K562 (cell line): ENCODE measurements around the gene COLEC12. TPM values are rescaled to one million over a fixed set of nuclear protein-coding genes. Genes with fewer than 3 reads are reported as not detected.

Experiments
- ATAC-seq: fragments of 200-7000 bp; cut with Tn5 transposase; 3 replicates; pipeline ENCODE4 v1.9.1; 2020; ENCODE audit warnings: moderate library complexity
- BruUV-seq: library from RNA; stranded (reverse); fragments of 400-500 nt; replicated peaks from 2 replicates; lab custom pipeline; 2021; lab: Mats Ljungman, UMichigan
- CTCF ChIA-PET: fragments of 300-600 bp; formaldehyde crosslinking; extraction: SDS; loops from one replicate; lab custom pipeline; 2021; ENCODE audit warnings: low intra/inter-chr PET ratio; lab: Yijun Ruan, JAX
- POLR2A ChIA-PET: fragments of 300-600, 350-650 bp; sonication (Branson Sonifier 250); formaldehyde crosslinking; extraction: SDS; loops from one replicate; lab custom pipeline; 2021; ENCODE audit warnings: antibody characterized with exemption, inconsistent platforms; lab: Yijun Ruan, JAX
- DNase-seq, 4 experiments: peaks; one replicate each; pipeline versions ENCODE4 v3.0.0 to v3.0.0-alpha.2; 2011 to 2018; ENCODE audit warnings: low spot score in 3 of 4, mixed read lengths in 3 of 4; ENCODE audit errors: extremely low read depth in 1 of 4
- FAIRE-seq: peaks from 2 replicates; lab custom pipeline; 2011; peaks lifted over from hg19 to GRCh38; lab: Jason Lieb, UNC
- H2AFZ ChIP-seq: 2 replicates; pipeline ENCODE4 v1.6.0; 2011; ENCODE audit warnings: low read depth, low read length, control low read depth, inconsistent platforms
- H3K27ac ChIP-seq: fragments of 200-600 bp; 3 replicates; pipeline ENCODE4 v1.8.0; 2011; ENCODE audit warnings: low read depth, mild to moderate bottlenecking, control low read depth, inconsistent platforms, low read length, moderate library complexity, mixed read lengths; ENCODE audit errors: extremely low read depth
- H3K27me3 ChIP-seq, 2 experiments: fragments of 300-600 bp in 1 of 2; 2 replicates in 1 of 2; 3 replicates in 1 of 2; pipeline versions ENCODE4 v1.6.0 to v1.8.0; 2011; ENCODE audit warnings: inconsistent platforms in 2 of 2, low read length in 2 of 2, mild to moderate bottlenecking in 1 of 2, mixed read lengths in 1 of 2, moderate library complexity in 1 of 2; ENCODE audit not compliant: control insufficient read depth in 2 of 2, insufficient read depth in 2 of 2
- H3K36me3 ChIP-seq: fragments of 300-600 bp; 3 replicates; pipeline ENCODE4 v1.8.0; 2011; ENCODE audit warnings: mild to moderate bottlenecking, low read length, inconsistent platforms; ENCODE audit not compliant: control insufficient read depth, insufficient read depth
- H3K4me1 ChIP-seq, 2 experiments: fragments of 200-600 bp in 1 of 2; replicated peaks in 1 of 2; 2 replicates in 1 of 2; 3 replicates in 1 of 2; pipeline versions ENCODE4 v1.5.1 to v1.8.0; 2011; ENCODE audit warnings: inconsistent platforms in 2 of 2, low read length in 2 of 2, mild to moderate bottlenecking in 1 of 2, mixed read lengths in 1 of 2, moderate library complexity in 1 of 2; ENCODE audit not compliant: control insufficient read depth in 2 of 2, insufficient read depth in 2 of 2
- H3K4me2 ChIP-seq: 2 replicates; pipeline ENCODE4 v1.6.1; 2011; ENCODE audit warnings: low read length, control low read depth, inconsistent platforms, mixed read lengths; ENCODE audit not compliant: insufficient read depth
- H3K4me3 ChIP-seq: fragments of 200-600 bp; sonication (generic), shearing (Covaris generic); 2 replicates; pipeline ENCODE4 v1.5.1; 2016; ENCODE audit warnings: control low read depth, inconsistent platforms
- H3K79me2 ChIP-seq: fragments of 200-600 bp; 3 replicates; pipeline ENCODE4 v1.8.0; 2011; ENCODE audit warnings: low read length, inconsistent platforms; ENCODE audit not compliant: control insufficient read depth, insufficient read depth
- H3K9ac ChIP-seq, 2 experiments: 2 replicates each; pipeline versions ENCODE4 v1.6.0 to v1.6.1; 2011; ENCODE audit warnings: low read depth in 2 of 2, low read length in 2 of 2, control low read depth in 1 of 2, inconsistent platforms in 1 of 2, mild to moderate bottlenecking in 1 of 2, mixed read lengths in 1 of 2; ENCODE audit not compliant: insufficient read depth in 1 of 2
- H3K9me1 ChIP-seq: one replicate; pipeline ENCODE4 v1.6.0; 2011; ENCODE audit warnings: inconsistent platforms, mild to moderate bottlenecking, low read length, moderate library complexity; ENCODE audit not compliant: control insufficient read depth, insufficient read depth
- H3K9me3 ChIP-seq: replicated peaks from 2 replicates; pipeline ENCODE4 v1.5.1; 2011; ENCODE audit warnings: low read depth, low read length, inconsistent platforms; ENCODE audit not compliant: control insufficient read depth, insufficient read depth
- H4K20me1 ChIP-seq: replicated peaks from 2 replicates; pipeline ENCODE4 v1.6.1; 2011; ENCODE audit warnings: low read length, inconsistent platforms, mixed read lengths; ENCODE audit not compliant: control insufficient read depth, insufficient read depth
- BMI1 ChIP-seq: fragments of 150-350 bp; IDR thresholded peaks from 2 replicates; pipeline ENCODE4 v1.6.1; 2014; ENCODE audit warnings: low read length
- BRCA1 ChIP-seq, 2 experiments: fragments of 450-650 bp in 1 of 2; sonication (generic) in 1 of 2; formaldehyde crosslinking in 1 of 2; IDR thresholded peaks; 2 replicates each; pipeline versions ENCODE4 v1.5.0 to v1.6.1; 2017 to 2020; ENCODE audit warnings: mild to moderate bottlenecking in 1 of 2, missing genetic modification reagents in 1 of 2
- FOXK2 ChIP-seq, 2 experiments: fragments of 450-650 bp; IDR thresholded peaks in 1 of 2; conservative IDR thresholded peaks in 1 of 2; 2 replicates each; pipeline ENCODE4 v1.6.1; 2016; ENCODE audit warnings: low read depth in 2 of 2, mild to moderate bottlenecking in 1 of 2
- GATAD2B ChIP-seq: fragments of 450-650 bp; IDR thresholded peaks from 2 replicates; pipeline ENCODE4 v1.6.1; 2017; ENCODE audit warnings: mild to moderate bottlenecking, borderline replicate concordance
- NCOA6 ChIP-seq: fragments of 450-650 bp; IDR thresholded peaks from 2 replicates; pipeline ENCODE4 v1.6.1; 2017; ENCODE audit warnings: mild to moderate bottlenecking
- UBTF ChIP-seq, 2 experiments: IDR thresholded peaks; 2 replicates each; pipeline ENCODE4 v1.6.1; 2012; ENCODE audit warnings: improper control_type of control experiment in 2 of 2, low read depth in 2 of 2, low read length in 2 of 2, borderline replicate concordance in 1 of 2
- ZNF668 ChIP-seq: fragments of 250-450 bp; sonication (Bioruptor Pico); IDR thresholded peaks from 2 replicates; pipeline ENCODE4 v1.8.0; 2022; ENCODE audit warnings: mild to moderate bottlenecking, inconsistent platforms
- WGBS: fragments of 100-300 bp; shearing (Covaris generic); methylation state at CpG from one replicate; pipeline ENCODE4 v1.1.6; 2016; ENCODE audit warnings: low coverage, mixed read lengths; ENCODE audit not compliant: insufficient coverage; ENCODE audit errors: missing lambda C conversion rate; 5-methylcytosine and 5-hydroxymethylcytosine counted together
- in situ Hi-C: fragments of 300-500 bp; cut with MboI; formaldehyde crosslinking; loops from 4 replicates; pipeline ENCODE4 v1.15.0; 2018; ENCODE audit warnings: inconsistent platforms, mixed read lengths
- intact Hi-C: fragments of 100-400 bp; cut with micrococcal nuclease; formaldehyde crosslinking; loops from 2 replicates; pipeline ENCODE4 v1.14.2; 2022
- polyA plus RNA-seq, 8 experiments: library from polyadenylated mRNA; depleted of rRNA in 4 of 8; stranded (reverse) in 5 of 8; unstranded in 3 of 8; fragments of >200 nt; fragmentation: Nextera tagmentation in 2 of 8; fragmentation: Illumina TruSeq in 1 of 8; extraction: Ambion mirVana in 2 of 8; extraction: Trizol in 1 of 8; gene quantifications; 2 replicates each; pipeline versions ENCODE4 v1.2.1 to v1.2.3, GENCODE V29; 2011 to 2014; ENCODE audit warnings: inconsistent platforms in 1 of 8, missing spikeins in 1 of 8
- total RNA-seq, 7 experiments: library from RNA; depleted of rRNA in 6 of 7; stranded (reverse); fragments of >200 nt in 6 of 7; fragmentation: Illumina TruSeq in 2 of 7; extraction: Trizol in 2 of 7; gene quantifications; 2 replicates each; pipeline versions ENCODE4 v1.2.1 to v1.2.3, GENCODE V29; 2011 to 2021; ENCODE audit warnings: low replicate concordance in 1 of 7

Gene COLEC12
- total and polyA plus RNA-seq, 9 of the 15 experiments (the other 6 are each of a cell fraction or from before 2014, with no cell fraction given), result 0.04 TPM; not detected in 8

- Histone ChIP-seq H4K20me1 (0 out of 2 replicates have a peak, but pooled peaks cover 5% of the 10 kb centered on the region), H3K9me3 (no peaks in the 10 kb centered on the region), H3K4me1 (no peaks in the 10 kb centered on the region), H3K4me3 (no peak overlapping the region), H3K79me2 (no peaks in the 10 kb centered on the region), H3K9me1 (no peaks in the 10 kb centered on the region), H2AFZ (no peak overlapping the region), H3K9ac (no peak overlapping the region), H3K27ac (no peak overlapping the region), H3K4me2 (no peak overlapping the region), H3K36me3 (no peaks in the 10 kb centered on the region), H3K27me3 (peaks cover 18 to 50% of the 10 kb centered on the region in 2 experiments)
- in situ Hi-C loops (no loop called here), intact Hi-C loops (loop anchor here (5.0 kb wide), 1 partner anchor 188 kb away; no protein-coding TSS in a partner anchor)
- BruUV-seq, result no TSS peak
- POLR2A ChIA-PET, result interaction anchor here (0.6 kb wide), 1 partner anchor 168 kb away, joined by 3 read pairs; no protein-coding TSS in a partner anchor
- no peak for FAIRE-seq
- WGBS, result 1% methylated on average over 12 of the region's 12 CpGs
- no peak for DNase-seq
- no peak for ATAC-seq
- CTCF ChIA-PET, result no interaction called here
- TF ChIP-seq NCOA6, result no peak
- no peak for TF ChIP-seq GATAD2B
- TF ChIP-seq FOXK2 (conservative IDR thresholded peaks at IDR 0.05 in 1 of 2, IDR thresholded peaks at IDR 0.05 in 1 of 2; ENCODE audit: low read depth in 2 of 2), result no peak
- TF ChIP-seq BMI1, result no peak
- TF ChIP-seq, all 486 proteins: peak for 0
Measured at GRCh38 chr18:475202-476031, 25.1 kb downstream of the COLEC12 start.

- in situ Hi-C loops, result no loop called here
- no peaks in the 10 kb centered on the region for H3K9me3 ChIP-seq
- no peaks in the 10 kb centered on the region for H3K79me2 ChIP-seq
- 0% methylated on average over 4 of the region's 4 CpGs for WGBS
- peaks cover 8 to 40% of the 10 kb centered on the region in 2 experiments for H3K27me3 ChIP-seq
- H3K9ac ChIP-seq, result no peak overlapping the region
- DNase-seq (no peak), FAIRE-seq (no peak), ATAC-seq (no peak)
- POLR2A ChIA-PET, result interaction anchor here (0.6 kb wide), 2 partner anchors 102 to 409 kb away, joined by 3 read pairs; no protein-coding TSS in a partner anchor
- H3K4me1 ChIP-seq, result no peaks in the 10 kb centered on the region
- intact Hi-C loops, result no loop called here
- no peak overlapping the region for H2AFZ ChIP-seq
- H3K4me2 ChIP-seq, result no peak overlapping the region
- H4K20me1 ChIP-seq, result no peaks in the 10 kb centered on the region
- no peak overlapping the region for H3K4me3 ChIP-seq
- BruUV-seq, result no TSS peak
- H3K9me1 ChIP-seq, result no peaks in the 10 kb centered on the region
- no peaks in the 10 kb centered on the region for H3K36me3 ChIP-seq
- no peak overlapping the region for H3K27ac ChIP-seq
- CTCF ChIA-PET, result no interaction called here
- no peak for TF ChIP-seq ZNF668
- TF ChIP-seq BRCA1 (IDR thresholded peaks at IDR 0.05), result no peak
- no peak for TF ChIP-seq BRCA1 (CRISPR knock-in tag; IDR thresholded peaks at IDR 0.05)
- no peak for TF ChIP-seq UBTF (IDR thresholded peaks at IDR 0.05; ENCODE audit: borderline replicate concordance in 1 of 2, low read depth in 2 of 2, low read length in 2 of 2)
Measured at GRCh38 chr18:474416-474815, 26.1 kb downstream of the COLEC12 start.
